ENCODE data around the gene ZNF467.

- TF ChIP-seq CTCF (IDR thresholded peaks at IDR 0.05) (no peak), POLR2A (IDR thresholded peaks at IDR 0.05) (no peak), EP300 (IDR thresholded peaks at IDR 0.05; ENCODE audit: low read depth) (no peak), POLR2AphosphoS5 (IDR thresholded peaks at IDR 0.05) (no peak)
Measured at GRCh38 chr7:149815121-149815520, 41.7 kb upstream of the ZNF467 start.
